Fibroblast of pulmonary artery (primary cell): ENCODE data around the gene ASF1A.

Source experiments
- DNase-seq: peaks from one replicate; pipeline ENCODE4 v3.0.0-alpha.2; 2010; ENCODE audit warnings: low read depth
- H3K4me3 ChIP-seq: replicated peaks from 2 replicates; pipeline ENCODE4 v1.5.1; 2011; ENCODE audit warnings: low read depth, mild to moderate bottlenecking, control low read depth, low read length, moderate library complexity
- TF ChIP-seq, protein P1 (sequence below): IDR thresholded peaks from 2 replicates; pipeline ENCODE4 v1.5.1; 2011; ENCODE audit warnings: mild to moderate bottlenecking, control low read depth, low read length, inconsistent platforms; ENCODE audit errors: missing control alignments

ASF1A gene

DNA sequence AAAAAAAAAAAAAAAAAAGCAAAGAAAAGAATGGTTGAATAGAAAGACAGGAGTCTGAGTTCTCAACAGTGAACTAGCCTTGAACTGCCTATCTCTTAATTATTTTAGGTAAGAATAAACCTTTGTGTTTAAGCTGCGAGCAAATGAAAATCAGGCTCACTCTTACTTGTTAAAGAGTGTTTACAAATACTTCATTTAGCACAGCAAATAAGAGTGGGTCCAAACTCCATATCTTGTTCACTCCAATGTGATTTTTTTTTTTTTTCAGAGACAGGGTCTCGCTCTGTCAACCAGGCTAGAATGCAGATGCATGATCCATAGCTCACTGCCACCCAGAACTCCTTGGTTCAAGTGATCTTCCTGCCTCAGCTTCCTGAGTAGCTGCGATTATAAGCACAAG, 29.1 kb downstream of the ASF1A start:
- no peak overlapping the region for H3K4me3 ChIP-seq
- no peak for DNase-seq
- TF ChIP-seq, protein P1, sequence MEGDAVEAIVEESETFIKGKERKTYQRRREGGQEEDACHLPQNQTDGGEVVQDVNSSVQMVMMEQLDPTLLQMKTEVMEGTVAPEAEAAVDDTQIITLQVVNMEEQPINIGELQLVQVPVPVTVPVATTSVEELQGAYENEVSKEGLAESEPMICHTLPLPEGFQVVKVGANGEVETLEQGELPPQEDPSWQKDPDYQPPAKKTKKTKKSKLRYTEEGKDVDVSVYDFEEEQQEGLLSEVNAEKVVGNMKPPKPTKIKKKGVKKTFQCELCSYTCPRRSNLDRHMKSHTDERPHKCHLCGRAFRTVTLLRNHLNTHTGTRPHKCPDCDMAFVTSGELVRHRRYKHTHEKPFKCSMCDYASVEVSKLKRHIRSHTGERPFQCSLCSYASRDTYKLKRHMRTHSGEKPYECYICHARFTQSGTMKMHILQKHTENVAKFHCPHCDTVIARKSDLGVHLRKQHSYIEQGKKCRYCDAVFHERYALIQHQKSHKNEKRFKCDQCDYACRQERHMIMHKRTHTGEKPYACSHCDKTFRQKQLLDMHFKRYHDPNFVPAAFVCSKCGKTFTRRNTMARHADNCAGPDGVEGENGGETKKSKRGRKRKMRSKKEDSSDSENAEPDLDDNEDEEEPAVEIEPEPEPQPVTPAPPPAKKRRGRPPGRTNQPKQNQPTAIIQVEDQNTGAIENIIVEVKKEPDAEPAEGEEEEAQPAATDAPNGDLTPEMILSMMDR = no peak

DNA sequence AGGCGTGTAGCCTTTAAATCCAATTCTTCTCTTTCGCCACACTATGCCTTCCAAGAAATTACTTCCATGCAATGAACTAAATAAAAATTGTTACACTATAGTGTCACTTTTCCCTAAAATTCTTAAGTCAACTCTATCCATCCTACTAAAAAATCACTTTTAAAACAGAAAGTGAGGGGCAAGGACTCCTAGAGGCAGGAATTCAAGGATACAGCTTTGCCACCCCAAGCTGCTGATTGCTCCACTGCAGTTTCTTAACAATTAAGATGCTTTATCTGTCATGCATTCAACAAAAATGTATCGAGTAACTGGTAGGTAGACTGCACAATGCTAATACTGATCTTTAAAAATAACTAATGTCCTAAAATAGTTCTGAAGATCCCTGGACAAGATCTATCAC, 36.7 kb downstream of the ASF1A start:
- TF ChIP-seq, protein P1 = no peak

DNA sequence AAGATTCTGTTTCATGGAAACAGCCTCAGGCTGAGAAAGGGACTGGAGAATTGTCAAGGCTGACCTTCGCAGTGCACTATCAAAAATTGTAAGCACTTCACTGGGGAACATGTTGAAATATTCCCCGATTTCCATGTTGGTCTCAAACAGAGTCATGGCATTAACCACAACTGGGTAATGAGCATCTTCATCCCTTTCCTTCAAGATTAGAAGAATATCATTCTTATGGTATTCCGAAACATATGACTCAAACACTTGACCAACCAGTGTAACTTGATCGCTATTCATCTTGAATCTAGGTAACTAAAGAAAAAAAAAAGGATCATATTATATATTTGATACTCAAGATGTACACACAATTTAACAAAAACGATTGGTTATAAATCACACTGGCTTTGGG, 37.5 kb downstream of the ASF1A start:
- TF ChIP-seq, protein P1 = no peak

More for the DNA sequence above, 36.7 kb downstream of the ASF1A start:
- no peak for DNase-seq
- no peak overlapping the region for H3K4me3 ChIP-seq

DNA sequence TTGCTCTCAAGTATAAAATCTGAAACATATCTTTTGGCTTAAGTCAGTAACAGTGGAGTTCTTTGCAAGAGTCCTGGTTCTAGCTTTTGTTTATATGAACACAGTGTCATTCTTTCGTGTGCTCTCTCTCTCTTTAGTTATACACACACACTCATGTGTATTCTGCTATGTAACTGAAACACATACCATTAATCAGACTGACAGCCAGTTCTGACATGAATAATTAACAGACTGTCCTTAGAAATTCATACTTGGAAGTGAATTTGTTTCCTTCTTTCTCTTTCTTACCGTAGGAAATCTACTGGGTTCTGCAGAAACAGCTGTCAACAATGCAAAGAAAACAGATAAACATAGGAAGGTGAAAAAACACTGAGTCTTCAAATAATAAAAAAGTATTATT, 38.5 kb downstream of the ASF1A start:
- no peak overlapping the region for H3K4me3 ChIP-seq
- TF ChIP-seq, protein P1 = no peak
- no peak for DNase-seq

More for the DNA sequence above, 37.5 kb downstream of the ASF1A start:
- no peak for DNase-seq
- H3K4me3 ChIP-seq = no peak overlapping the region

DNA sequence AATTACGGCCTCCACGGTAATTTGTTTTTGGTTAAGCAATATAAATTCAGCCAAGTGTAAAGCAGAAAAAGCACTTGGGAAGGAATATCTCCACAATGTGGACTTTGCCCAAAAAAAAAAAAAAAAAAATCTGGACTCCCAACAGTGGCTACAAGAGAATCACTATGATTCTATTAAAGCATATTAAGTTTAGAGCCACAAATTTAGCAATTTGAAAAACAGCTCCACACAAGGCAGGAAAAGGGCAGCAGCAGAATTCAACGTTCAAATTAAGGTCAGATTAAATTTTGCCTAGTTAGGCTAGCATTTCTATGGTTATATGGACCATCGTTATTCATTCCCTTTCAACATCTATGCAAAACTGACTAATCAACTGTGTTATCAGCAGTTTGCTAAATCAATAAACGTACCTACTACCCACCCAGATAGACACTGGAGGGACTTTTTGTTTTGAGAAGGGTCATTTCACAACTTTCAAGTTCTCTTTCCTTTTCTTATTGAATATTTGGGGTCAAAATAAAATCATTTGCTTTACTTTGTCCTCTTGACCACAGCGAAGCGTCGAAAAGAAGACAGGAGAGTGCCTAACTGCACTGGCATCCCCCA, 40.0 kb downstream of the ASF1A start:
- peak overlapping the region; percentile 93 for H3K4me3 ChIP-seq
- DNase-seq = no peak
- TF ChIP-seq, protein P1 = no peak

DNA sequence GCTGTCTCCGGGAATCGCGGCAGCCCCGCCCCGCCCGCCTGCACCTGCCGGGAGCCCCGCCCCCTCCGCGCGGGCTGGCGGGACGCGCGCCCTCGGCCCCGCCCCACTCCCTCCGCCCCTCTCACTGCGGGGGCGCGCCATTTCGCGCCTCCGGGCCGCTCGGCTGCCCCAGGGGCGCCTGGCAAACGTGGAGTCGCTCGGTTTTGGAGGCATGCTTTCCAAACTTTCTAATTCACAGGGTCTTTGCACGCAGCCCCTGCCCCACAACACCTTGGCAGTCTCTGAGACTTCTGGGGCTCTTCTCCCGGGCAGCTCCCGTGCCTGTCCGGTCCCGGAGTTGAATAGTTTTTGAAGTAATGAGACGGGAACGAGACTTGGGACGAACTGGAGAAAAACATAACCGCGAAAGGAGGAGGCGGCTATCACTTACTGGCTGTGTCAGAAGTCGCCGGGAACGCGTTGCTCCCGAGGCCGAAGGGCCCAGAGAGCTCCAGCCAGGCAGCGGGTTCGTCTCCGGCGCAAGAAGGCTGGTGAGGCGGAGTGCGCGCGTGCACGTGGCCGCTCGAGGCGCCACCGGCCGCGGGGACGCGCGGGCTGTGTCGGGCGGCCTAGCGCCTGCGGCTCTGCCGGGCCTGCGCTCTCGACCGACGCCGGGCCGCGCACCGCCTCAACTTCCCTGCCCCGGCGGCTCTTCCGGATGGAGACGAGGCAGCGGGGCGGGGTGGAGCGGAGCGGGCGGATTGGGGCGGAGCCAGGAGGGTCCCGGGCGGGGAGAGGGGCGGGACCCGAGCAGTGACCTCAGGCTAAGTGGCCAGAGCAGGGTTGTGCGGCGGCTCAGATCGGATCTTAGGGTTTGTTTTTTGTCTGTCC, 40.7 kb downstream of the ASF1A start, which contains the start of gene MCM9:
Gene MCM9, minus strand, starts transcription at position 699 of the 870 bp plus-strand sequence. CDS start 3,436 bp downstream, outside the sequence.
- peak within 1 kb of the TSS; percentile 93 for H3K4me3 ChIP-seq
- TF ChIP-seq, protein P1 = no peak
- peak; percentile 83 for DNase-seq
